Memory B cell (primary cell): ENCODE measurements around the gene AP3B2.
"Not testable (repeated sequence)": the region's sequence is repeated elsewhere in the genome, so short reads cannot be mapped to it uniquely, and the experiment has no call there.

Source experiments
- ATAC-seq: fragments of 150-1000 bp; cut with Tn5 transposase; 2 replicates; pipeline ENCODE4 v1.10.0; 2021; ENCODE audit warnings: low read depth, mild to moderate bottlenecking, moderate library complexity
- DNase-seq, 2 donors: peaks; one replicate each; pipeline ENCODE4 v3.0.0; 2022; ENCODE audit warnings: low spot score in 2 of 2
- H3K27ac Mint-ChIP-seq: one replicate; pipeline ENCODE4 v1.8.0; 2022; ENCODE audit warnings: mild to moderate bottlenecking, moderate library complexity, mixed read lengths
- H3K27me3 Mint-ChIP-seq: one replicate; pipeline ENCODE4 v1.8.0; 2022; ENCODE audit warnings: mixed read lengths
- H3K36me3 Mint-ChIP-seq: one replicate; pipeline ENCODE4 v1.8.0; 2022; ENCODE audit warnings: mild to moderate bottlenecking, mixed read lengths
- H3K4me1 Mint-ChIP-seq: one replicate; pipeline ENCODE4 v1.8.0; 2022; ENCODE audit warnings: mixed read lengths
- H3K4me3 Mint-ChIP-seq: one replicate; pipeline ENCODE4 v1.8.0; 2022; ENCODE audit warnings: mild to moderate bottlenecking, moderate library complexity, mixed read lengths
- H3K9me3 Mint-ChIP-seq: one replicate; pipeline ENCODE4 v1.8.0; 2022; ENCODE audit warnings: mixed read lengths

The AP3B2 gene

DNA sequence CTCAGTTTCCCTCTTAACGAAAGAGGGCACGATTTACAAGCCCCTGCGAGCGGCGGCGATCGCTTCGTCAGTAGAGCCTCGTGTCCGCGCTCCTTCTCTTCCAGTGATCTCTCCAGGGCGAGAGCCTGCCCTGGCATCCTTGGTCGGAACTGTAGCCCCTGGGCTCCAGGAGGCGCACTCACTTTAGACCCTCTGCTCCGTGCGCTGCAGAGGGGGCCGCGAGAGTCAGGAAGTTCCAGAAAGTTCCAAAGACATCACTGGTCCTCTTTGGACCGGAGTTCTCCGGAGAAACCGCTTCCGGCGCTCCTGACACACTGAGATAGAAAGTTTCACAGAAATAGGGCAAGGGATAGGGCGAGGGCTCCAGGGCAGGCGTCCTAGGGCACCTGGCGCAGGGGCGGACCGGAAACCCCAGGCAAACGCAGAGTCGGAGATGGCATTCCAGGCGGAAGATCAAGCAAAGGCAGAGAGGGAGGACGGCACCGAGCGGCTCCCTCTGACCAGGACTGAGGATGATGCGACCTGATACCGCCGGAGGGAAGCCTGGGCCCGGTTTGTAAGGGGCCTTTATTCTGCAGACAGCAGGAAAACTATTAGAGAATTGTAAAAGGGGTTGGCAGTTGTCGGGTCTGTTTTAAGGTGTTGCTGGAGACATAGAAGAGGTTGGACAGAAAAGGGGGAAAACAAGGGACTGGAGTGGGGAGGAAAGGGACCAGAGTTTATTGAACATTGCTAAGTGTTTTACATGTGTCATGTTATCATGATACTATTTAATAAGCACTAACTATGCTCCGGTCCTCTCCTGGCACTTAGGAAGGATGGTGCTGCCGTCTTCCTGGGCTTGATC is 61.2 kb downstream of the AP3B2 start:
- Mint-ChIP-seq H3K27ac (no peak overlapping the region), H3K36me3 (no peaks in the 10 kb centered on the region), H3K27me3 (peaks cover 28% of the 10 kb centered on the region), H3K4me3 (peak overlapping the region; percentile 61), H3K4me1 (peaks cover 2% of the 10 kb centered on the region), H3K9me3 (no peaks in the 10 kb centered on the region)
- DNase-seq (no peak), ATAC-seq (no peak)

DNA sequence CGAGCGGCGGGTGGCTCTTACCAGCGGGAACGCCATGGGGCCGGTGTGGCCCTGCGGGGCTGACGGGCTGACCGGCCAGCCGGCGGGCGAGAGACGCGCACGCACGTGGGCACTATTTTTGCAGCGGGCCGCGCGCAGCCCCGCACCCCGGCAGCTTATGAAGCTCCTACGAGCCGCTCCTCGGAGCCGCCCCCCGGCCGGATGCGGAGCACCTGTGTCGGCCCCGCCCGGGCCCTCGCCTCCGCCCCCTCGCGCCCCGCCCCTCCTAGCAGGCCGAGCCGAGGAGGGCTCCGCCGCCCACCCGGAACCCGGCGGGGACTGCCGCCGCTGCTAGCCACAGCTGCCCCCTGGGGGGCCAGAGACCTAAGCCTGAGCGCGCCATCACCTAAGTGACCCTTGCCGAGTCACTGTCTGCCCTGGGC is 61.8 kb downstream of the AP3B2 start:
- H3K4me1 Mint-ChIP-seq, result peaks cover 2% of the 10 kb centered on the region
- peak overlapping the region; percentile 61 for H3K4me3 Mint-ChIP-seq
- ATAC-seq, result peak; percentile 67
- H3K27ac Mint-ChIP-seq, result no peak overlapping the region
- H3K36me3 Mint-ChIP-seq, result no peaks in the 10 kb centered on the region
- no peaks in the 10 kb centered on the region for H3K9me3 Mint-ChIP-seq
- H3K27me3 Mint-ChIP-seq, result peaks cover 28% of the 10 kb centered on the region
- peak in 1 of 2 donors; percentile 38 for DNase-seq

DNA sequence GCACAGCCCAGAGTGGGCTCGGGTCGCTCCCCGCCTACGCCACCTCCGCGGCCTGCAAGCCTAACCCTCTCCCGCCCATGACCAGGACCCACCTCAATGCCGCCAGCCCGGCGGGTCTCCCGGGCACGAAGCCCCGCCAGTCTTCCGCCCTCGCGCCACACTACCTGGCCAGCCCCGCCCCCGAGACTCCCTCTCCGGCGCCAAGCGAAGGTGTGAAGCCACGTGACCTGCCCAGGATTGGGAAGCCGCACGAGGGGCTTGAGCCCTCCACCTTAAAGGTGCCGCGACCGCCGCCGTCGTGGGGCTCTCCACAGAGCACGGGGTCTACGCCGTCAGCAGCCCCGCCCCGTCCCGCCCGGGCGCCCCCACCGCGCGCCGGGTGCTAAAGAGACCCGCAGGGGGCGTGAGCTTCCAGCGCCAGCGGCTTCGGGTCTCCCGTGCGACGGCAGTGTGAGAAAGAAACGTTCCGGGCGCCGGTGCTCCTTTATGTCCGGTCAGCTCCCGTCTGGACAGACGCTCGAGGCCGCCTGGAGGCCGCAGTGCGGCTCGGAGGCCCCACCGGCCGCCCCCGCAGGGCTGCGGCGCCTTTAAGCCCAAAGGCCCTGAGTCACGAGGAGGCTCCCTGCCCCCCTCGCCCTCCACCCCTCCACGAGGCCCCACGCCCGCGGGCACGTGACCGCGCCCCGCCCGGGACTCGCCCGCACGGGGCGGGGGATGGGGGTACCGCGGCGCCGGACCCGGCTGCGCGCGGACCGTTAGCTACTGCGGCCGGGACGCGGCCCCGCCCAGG is 62.4 kb downstream of the AP3B2 start, which contains the start of gene CPEB1:
CPEB1 (minus strand) TSS at position 319 of the 790 bp plus-strand sequence. CDS start 18,904 bp downstream, outside the sequence.
- Mint-ChIP-seq H3K27me3 (peaks cover 26% of the 10 kb centered on the region), H3K36me3 (no peaks in the 10 kb centered on the region), H3K27ac (no peak within 1 kb of the TSS), H3K9me3 (no peaks in the 10 kb centered on the region), H3K4me1 (peaks cover 2% of the 10 kb centered on the region), H3K4me3 (peak within 1 kb of the TSS; percentile 61)
- ATAC-seq (peak; percentile 59), DNase-seq (no peak)

DNA sequence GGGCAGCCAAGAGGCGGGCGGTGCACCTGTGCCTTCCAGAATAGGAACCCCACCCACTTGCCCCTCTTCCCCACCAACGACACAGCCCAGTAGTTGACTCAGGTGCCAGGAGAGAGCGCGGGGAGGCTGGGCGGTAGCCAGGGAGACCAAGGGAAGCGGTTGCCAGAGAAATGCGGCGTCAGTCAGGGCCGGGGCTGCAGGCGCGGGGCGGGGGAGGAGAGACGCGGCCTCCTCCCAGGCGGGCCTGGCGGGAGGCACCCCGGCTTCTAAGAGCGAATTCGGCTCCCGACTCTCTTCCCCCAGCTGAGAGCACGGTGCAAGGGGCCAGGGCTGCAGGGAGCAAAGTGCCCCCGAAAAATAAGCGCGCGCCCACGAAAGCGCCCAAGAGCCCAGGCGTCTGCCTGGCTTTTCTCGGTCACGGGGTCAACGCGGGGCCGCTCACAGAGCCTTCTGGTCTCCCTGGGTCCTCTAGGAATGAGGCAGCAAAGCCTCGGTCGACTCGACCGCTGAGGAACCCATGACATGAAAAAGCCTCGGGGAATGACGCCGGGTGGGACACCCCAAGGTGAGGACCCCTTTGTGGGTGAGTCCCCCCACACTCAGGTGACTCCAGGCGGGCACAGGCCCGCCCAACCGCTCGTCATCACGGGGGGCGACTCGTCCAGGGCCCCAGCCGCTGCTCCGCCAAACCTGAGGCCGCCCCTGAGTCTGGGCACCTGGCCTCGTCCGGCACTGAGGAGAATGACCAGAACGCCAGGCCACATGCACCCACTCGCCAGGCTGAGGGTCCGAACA is 63.2 kb downstream of the AP3B2 start:
- no peak overlapping the region for H3K27ac Mint-ChIP-seq
- H3K27me3 Mint-ChIP-seq, result peaks cover 22% of the 10 kb centered on the region
- peaks cover 2% of the 10 kb centered on the region for H3K4me1 Mint-ChIP-seq
- DNase-seq, result no peak
- H3K36me3 Mint-ChIP-seq, result no peaks in the 10 kb centered on the region
- peak overlapping the region; percentile 43 for H3K4me3 Mint-ChIP-seq
- no peak for ATAC-seq
- no peaks in the 10 kb centered on the region for H3K9me3 Mint-ChIP-seq

DNA sequence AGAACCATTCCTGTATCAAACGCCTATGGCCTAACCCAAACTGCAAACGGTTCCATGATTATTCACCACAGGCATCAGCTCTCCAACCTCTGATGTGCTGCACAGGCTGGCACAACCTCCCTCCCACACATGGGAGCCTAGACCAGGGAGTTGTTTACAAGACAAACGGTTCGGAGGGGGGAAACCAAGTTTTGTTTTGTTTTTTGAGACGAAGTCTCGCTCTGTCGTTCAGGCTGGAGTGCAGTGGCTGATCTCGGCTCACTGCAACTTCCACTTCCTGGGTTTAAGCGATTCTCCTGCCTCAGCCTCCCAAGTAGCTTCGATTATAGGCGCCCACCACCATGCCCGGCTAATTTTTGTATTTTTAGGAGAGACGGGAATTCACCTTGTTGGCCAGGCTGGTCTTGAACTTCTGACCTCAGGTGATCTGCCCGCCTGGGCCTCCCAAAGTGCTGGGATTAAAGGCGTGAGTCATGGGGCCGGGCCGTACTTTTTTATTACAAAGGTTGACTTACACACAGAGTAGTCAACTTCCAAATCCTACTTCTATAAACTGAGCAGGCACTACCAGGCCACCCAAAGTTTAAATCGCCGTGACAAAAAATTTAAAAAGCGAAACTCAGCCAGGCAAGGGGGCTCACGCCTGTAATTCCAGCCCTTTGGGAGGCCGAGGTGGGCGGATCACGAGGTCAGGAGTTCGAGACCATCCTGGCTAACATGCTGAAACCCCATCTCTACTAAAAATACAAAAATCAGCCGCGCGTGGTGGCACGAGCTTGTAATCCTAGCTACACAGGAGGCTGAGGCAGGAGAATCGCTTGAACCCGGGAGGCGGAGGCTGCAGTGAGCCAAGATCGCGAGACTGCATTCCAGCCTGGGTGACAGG is 64.5 kb downstream of the AP3B2 start:
- ATAC-seq, H3K4me3 Mint-ChIP-seq, DNase-seq, H3K27ac Mint-ChIP-seq, H3K4me1 Mint-ChIP-seq, H3K36me3 Mint-ChIP-seq, H3K9me3 Mint-ChIP-seq: not testable (repeated sequence)
- peaks cover 24% of the 10 kb centered on the region for H3K27me3 Mint-ChIP-seq

DNA sequence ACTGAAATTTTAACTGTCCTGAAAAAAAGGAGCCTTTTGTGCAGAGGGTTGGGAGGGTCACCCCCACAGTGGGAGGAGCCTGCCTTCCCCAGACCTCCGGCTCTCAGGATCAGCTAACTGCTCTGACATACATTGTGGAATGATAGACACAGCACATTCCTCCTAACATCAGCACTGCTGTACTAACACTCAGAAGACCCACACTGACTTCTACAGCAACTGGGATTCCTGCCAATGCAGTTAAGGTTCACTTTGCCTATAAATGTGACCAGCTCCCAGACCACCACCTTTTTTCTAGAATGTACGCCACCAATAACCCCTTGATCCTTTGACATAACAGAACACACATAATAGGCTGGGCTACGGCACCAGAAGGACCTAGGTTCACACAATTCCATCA is 65.7 kb downstream of the AP3B2 start:
- no peak for DNase-seq
- no peak overlapping the region for H3K27ac Mint-ChIP-seq
- ATAC-seq, result no peak
- no peaks in the 10 kb centered on the region for H3K9me3 Mint-ChIP-seq
- H3K27me3 Mint-ChIP-seq, result peaks cover 25% of the 10 kb centered on the region
- H3K4me3 Mint-ChIP-seq, result no peak overlapping the region
- H3K4me1 Mint-ChIP-seq, result peaks cover 2% of the 10 kb centered on the region
- H3K36me3 Mint-ChIP-seq, result no peaks in the 10 kb centered on the region

DNA sequence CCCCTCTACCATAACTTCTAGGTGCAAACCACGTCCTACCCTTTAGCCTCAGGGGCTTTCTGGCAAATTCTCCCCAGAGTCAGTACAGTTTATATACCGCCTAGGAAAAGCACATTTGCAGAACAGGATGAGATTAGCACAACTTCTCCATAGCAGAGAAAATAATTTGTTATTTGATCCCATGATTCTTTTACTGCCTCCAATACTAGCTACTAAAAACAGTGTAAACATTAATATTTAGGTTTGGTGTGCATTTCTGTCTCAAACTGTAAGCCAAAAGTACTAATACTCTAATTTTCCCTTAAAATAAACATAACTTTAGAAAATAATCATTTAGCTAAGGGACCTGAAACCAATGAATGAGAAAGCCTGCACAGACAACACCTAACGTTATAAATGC is 67.0 kb downstream of the AP3B2 start:
- H3K27me3 Mint-ChIP-seq, result peaks cover 23% of the 10 kb centered on the region
- H3K4me3 Mint-ChIP-seq, result no peak overlapping the region
- no peak overlapping the region for H3K27ac Mint-ChIP-seq
- peaks cover 2% of the 10 kb centered on the region for H3K4me1 Mint-ChIP-seq
- no peaks in the 10 kb centered on the region for H3K36me3 Mint-ChIP-seq
- ATAC-seq, result no peak
- H3K9me3 Mint-ChIP-seq, result no peaks in the 10 kb centered on the region
- DNase-seq, result no peak

DNA sequence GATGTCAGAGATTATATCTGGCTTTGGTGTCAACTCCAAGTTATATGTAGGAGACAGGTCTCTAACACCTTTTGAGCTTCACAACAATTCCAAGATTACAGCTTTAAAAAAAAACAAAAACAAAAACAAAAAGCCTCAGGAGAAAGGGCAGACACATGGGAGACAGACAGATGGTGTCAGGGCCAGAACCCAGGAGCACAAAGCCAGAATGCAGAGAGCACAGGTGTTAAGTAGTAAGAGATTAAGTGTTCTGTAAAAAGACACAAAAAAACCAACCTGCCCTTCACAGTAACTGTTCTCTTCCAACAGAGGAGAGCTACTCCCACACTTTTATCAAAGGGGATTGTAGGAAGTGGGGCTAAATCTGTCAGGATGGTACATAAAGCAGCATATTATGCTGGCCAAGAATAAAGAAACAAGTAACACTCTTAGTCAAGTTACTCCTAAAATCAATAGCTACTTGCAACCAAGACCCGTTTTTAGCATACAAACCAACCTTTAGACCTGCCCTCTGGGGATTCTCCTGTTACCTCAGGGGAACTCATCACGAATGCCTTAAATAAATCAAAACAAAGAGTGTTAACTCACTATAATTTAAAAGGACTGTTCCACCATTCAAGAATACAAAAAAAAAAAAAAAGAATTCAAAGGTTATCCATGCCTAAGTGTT is 68.4 kb downstream of the AP3B2 start:
- ATAC-seq, result no peak
- no peaks in the 10 kb centered on the region for H3K9me3 Mint-ChIP-seq

DNA sequence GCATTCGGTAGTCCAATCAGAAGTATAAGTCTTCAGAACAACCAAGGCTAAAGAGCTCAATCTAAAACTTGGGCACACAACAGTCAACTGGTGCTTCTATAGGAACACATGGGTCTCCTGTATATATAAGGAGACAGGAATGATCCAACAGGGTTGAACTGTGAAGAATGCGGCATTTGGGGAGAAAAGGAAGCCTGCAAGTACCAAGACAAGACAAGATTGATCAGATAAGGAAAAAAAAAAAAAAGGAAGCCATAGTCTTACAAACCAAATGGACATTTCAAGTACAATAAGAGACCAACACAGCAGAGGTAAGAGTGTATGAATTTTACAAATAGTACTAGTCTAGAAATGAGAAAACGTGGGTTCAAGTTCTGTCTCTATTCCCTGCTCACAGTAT is 69.0 kb downstream of the AP3B2 start:
- no peak overlapping the region for H3K27ac Mint-ChIP-seq
- peaks cover 30% of the 10 kb centered on the region for H3K27me3 Mint-ChIP-seq
- H3K9me3 Mint-ChIP-seq, result no peaks in the 10 kb centered on the region
- no peaks in the 10 kb centered on the region for H3K36me3 Mint-ChIP-seq
- no peak for ATAC-seq
- no peaks in the 10 kb centered on the region for H3K4me1 Mint-ChIP-seq
- H3K4me3 Mint-ChIP-seq, result no peak overlapping the region
- no peak for DNase-seq

More for the DNA sequence above, 68.4 kb downstream of the AP3B2 start:
- peaks cover 28% of the 10 kb centered on the region for H3K27me3 Mint-ChIP-seq
- no peak overlapping the region for H3K4me3 Mint-ChIP-seq
- peaks cover 2% of the 10 kb centered on the region for H3K4me1 Mint-ChIP-seq
- no peaks in the 10 kb centered on the region for H3K36me3 Mint-ChIP-seq
- H3K27ac Mint-ChIP-seq, result no peak overlapping the region
- no peak for DNase-seq

DNA sequence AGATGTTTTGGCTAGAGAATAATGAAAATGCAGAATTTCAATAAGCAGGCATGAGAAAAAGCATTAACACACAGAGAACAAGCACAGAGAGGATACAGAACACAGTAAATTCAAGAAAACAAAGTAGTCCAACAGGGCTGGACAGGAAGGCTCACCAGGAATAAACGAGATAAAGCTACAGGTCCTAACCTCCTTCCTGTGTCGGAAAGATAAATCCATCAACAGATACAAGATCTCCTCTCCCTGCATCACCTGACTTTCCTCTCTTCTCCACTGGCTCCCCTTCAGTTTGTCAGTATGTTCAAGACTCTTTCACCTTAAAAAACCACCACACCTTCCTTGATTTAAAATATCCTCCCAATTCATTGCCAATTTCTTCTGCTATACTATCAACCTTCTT is 73.9 kb downstream of the AP3B2 start:
- Mint-ChIP-seq H3K9me3 (no peaks in the 10 kb centered on the region), H3K27me3 (peaks cover 24% of the 10 kb centered on the region), H3K4me1 (no peaks in the 10 kb centered on the region), H3K4me3 (no peak overlapping the region), H3K36me3 (no peaks in the 10 kb centered on the region), H3K27ac (no peak overlapping the region)
- DNase-seq (no peak), ATAC-seq (no peak)

DNA sequence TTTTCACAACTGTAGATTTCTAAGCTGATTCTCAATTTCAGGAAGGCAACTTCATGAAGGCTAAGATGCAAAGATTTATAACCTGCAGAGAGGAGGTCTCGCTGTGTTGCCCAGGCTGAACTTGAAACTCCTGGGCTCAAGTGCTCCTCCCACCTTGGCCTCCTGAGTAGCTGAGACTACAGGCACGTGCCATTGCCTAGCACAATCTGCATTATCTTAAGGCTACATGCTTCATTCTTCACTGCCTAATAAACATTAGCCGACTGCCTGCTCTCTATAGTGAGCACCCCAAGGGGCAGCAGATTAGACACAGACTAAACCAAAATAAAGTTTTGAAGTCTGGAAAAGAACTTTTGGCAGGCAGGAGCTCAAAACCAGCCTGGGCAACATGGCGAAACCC is 79.6 kb downstream of the AP3B2 start:
- Mint-ChIP-seq H3K27ac (no peak overlapping the region), H3K4me3 (no peak overlapping the region), H3K27me3 (peaks cover 5% of the 10 kb centered on the region), H3K36me3 (no peaks in the 10 kb centered on the region), H3K4me1 (no peaks in the 10 kb centered on the region), H3K9me3 (no peaks in the 10 kb centered on the region)
- ATAC-seq (no peak), DNase-seq (no peak)

DNA sequence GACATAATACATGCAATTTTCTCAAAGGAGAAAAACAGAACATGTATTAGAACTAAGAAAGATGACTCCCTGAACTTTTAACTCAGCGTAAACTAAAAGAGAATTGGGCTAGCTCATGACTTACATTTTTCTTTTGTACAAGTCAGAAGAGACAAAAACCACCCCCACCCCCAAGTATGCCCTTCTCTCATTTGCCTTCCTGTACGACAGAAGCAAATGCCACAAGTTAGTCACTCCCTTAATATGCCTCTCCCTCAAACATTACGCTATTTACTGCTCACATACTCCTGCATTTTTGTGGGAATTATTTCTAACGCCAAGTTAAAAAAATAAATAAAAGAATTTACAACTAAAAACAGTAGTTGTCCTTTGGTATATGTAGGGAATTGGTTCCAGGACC is 84.5 kb downstream of the AP3B2 start:
- no peaks in the 10 kb centered on the region for H3K9me3 Mint-ChIP-seq
- no peaks in the 10 kb centered on the region for H3K36me3 Mint-ChIP-seq
- no peak overlapping the region for H3K27ac Mint-ChIP-seq
- no peaks in the 10 kb centered on the region for H3K4me1 Mint-ChIP-seq
- DNase-seq (no peak), ATAC-seq (no peak)
- H3K27me3 Mint-ChIP-seq, result peaks cover 2% of the 10 kb centered on the region
- no peak overlapping the region for H3K4me3 Mint-ChIP-seq

DNA sequence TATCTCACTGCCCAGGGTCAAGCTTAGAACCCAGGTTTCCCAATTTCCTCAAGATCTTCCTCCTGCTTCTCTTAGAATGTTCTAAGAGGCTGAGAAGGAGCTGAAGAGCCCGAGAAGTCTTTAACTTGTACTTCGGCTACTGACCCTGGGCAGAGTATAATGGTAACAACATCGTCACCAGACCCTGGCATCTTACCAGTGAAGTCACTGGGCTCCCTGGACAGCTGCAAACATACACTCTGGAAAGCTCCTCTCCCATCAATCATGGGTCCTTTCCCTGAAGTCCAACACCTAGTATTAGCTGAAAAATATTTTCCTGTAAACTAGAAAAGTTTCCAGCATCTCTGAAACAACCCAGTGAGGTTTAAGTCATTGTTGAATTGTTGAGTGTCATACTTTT is 85.2 kb downstream of the AP3B2 start:
- H3K4me3 Mint-ChIP-seq, result no peak overlapping the region
- no peaks in the 10 kb centered on the region for H3K4me1 Mint-ChIP-seq
- no peak overlapping the region for H3K27ac Mint-ChIP-seq
- DNase-seq (no peak), ATAC-seq (no peak)
- peaks cover 2% of the 10 kb centered on the region for H3K27me3 Mint-ChIP-seq
- no peaks in the 10 kb centered on the region for H3K9me3 Mint-ChIP-seq
- no peaks in the 10 kb centered on the region for H3K36me3 Mint-ChIP-seq
